H9 (cell line): ENCODE measurements around the gene NCOR1. TPM values are rescaled to one million over a fixed set of nuclear protein-coding genes. Genes with fewer than 3 reads are reported as not detected.

Experiments
- DNase-seq: peaks from one replicate; pipeline ENCODE4 v3.0.0-alpha.2; 2017
- H2AFZ ChIP-seq: one replicate; pipeline ENCODE4 v1.6.1; 2013; ENCODE audit warnings: mild to moderate bottlenecking, low read length, control low read depth, moderate library complexity
- H2AK5ac ChIP-seq: 2 replicates; pipeline ENCODE4 v1.6.1; 2013; ENCODE audit warnings: low read length, control low read depth, mixed read lengths; ENCODE audit not compliant: insufficient read length
- H2BK120ac ChIP-seq: one replicate; pipeline ENCODE4 v1.6.1; 2013; ENCODE audit warnings: low read depth, mild to moderate bottlenecking, low read length, control low read depth, inconsistent platforms; ENCODE audit not compliant: poor library complexity, severe bottlenecking
- H2BK12ac ChIP-seq: 2 replicates; pipeline ENCODE4 v1.6.1; 2013; ENCODE audit warnings: low read length, control low read depth, mixed read lengths, low read depth; ENCODE audit not compliant: insufficient read length
- H2BK15ac ChIP-seq: 2 replicates; pipeline ENCODE4 v1.6.1; 2013; ENCODE audit warnings: low read depth, low read length, control low read depth
- H2BK20ac ChIP-seq: one replicate; pipeline ENCODE4 v1.6.1; 2013; ENCODE audit warnings: low read depth, mild to moderate bottlenecking, low read length, control low read depth, inconsistent platforms; ENCODE audit not compliant: poor library complexity, severe bottlenecking
- H2BK5ac ChIP-seq: 2 replicates; pipeline ENCODE4 v1.6.1; 2013; ENCODE audit warnings: low read length, control low read depth, mixed read lengths; ENCODE audit not compliant: insufficient read length
- H3K14ac ChIP-seq: 2 replicates; pipeline ENCODE4 v1.6.1; 2013; ENCODE audit warnings: low read length, control low read depth; ENCODE audit not compliant: insufficient read depth
- H3K18ac ChIP-seq: 2 replicates; pipeline ENCODE4 v1.6.1; 2013; ENCODE audit warnings: low read depth, mild to moderate bottlenecking, mixed read lengths, low read length, control low read depth; ENCODE audit not compliant: insufficient read length
- H3K23ac ChIP-seq: 2 replicates; pipeline ENCODE4 v1.6.1; 2013; ENCODE audit warnings: low read length, control low read depth, mixed read lengths, low read depth; ENCODE audit not compliant: insufficient read length
- H3K23me2 ChIP-seq: 2 replicates; pipeline ENCODE4 v1.6.1; 2013; ENCODE audit warnings: low read depth, mild to moderate bottlenecking, mixed read lengths, low read length, control low read depth; ENCODE audit not compliant: insufficient read length, poor library complexity, severe bottlenecking
- H3K27ac ChIP-seq: 2 replicates; pipeline ENCODE4 v1.5.1; 2013; ENCODE audit warnings: low read length, control low read depth, mixed read lengths, low read depth; ENCODE audit not compliant: insufficient read length
- H3K27me3 ChIP-seq: 2 replicates; pipeline ENCODE4 v1.6.1; 2013; ENCODE audit warnings: low read length, control low read depth, inconsistent platforms; ENCODE audit not compliant: insufficient read depth
- H3K4ac ChIP-seq: 2 replicates; pipeline ENCODE4 v1.6.1; 2013; ENCODE audit warnings: low read depth, mild to moderate bottlenecking, control low read depth, inconsistent platforms, low read length, moderate library complexity
- H3K4me1 ChIP-seq: 2 replicates; pipeline ENCODE4 v1.6.1; 2013; ENCODE audit warnings: low read length, control low read depth, inconsistent platforms; ENCODE audit not compliant: insufficient read depth
- H3K4me2 ChIP-seq: 2 replicates; pipeline ENCODE4 v1.6.1; 2013; ENCODE audit warnings: low read length, control low read depth, mixed read lengths; ENCODE audit not compliant: insufficient read length, insufficient read depth
- H3K56ac ChIP-seq: 2 replicates; pipeline ENCODE4 v1.6.1; 2013; ENCODE audit warnings: low read depth, mild to moderate bottlenecking, mixed read lengths, low read length, control low read depth; ENCODE audit not compliant: insufficient read length
- H3K79me1 ChIP-seq: 2 replicates; pipeline ENCODE4 v1.6.1; 2013; ENCODE audit warnings: low read depth, mild to moderate bottlenecking, moderate library complexity, low read length, control low read depth, inconsistent platforms; ENCODE audit not compliant: insufficient read depth, poor library complexity, severe bottlenecking
- H3K79me2 ChIP-seq: 2 replicates; pipeline ENCODE4 v1.6.1; 2013; ENCODE audit warnings: low read length, control low read depth, inconsistent platforms; ENCODE audit not compliant: insufficient read depth
- H3K9ac ChIP-seq: 2 replicates; pipeline ENCODE4 v1.6.1; 2013; ENCODE audit warnings: low read length, control low read depth, mixed read lengths; ENCODE audit not compliant: insufficient read length; ENCODE audit errors: extremely low read depth
- H3K9me3 ChIP-seq: one replicate; pipeline ENCODE4 v1.6.1; 2013; ENCODE audit warnings: low read depth, low read length, inconsistent platforms; ENCODE audit not compliant: control insufficient read depth
- H3T11ph ChIP-seq: one replicate; pipeline ENCODE4 v1.6.1; 2013; ENCODE audit warnings: mild to moderate bottlenecking, low read length, control low read depth, inconsistent platforms
- H4K20me1 ChIP-seq: one replicate; pipeline ENCODE4 v1.6.1; 2013; ENCODE audit not compliant: control insufficient read depth, insufficient read length, insufficient read depth
- H4K5ac ChIP-seq: 2 replicates; pipeline ENCODE4 v1.6.1; 2013; ENCODE audit warnings: low read depth, mild to moderate bottlenecking, mixed read lengths, low read length, control low read depth; ENCODE audit not compliant: insufficient read length
- H4K8ac ChIP-seq: replicated peaks from 2 replicates; pipeline ENCODE4 v1.6.1; 2013; ENCODE audit warnings: low read length, control low read depth, mixed read lengths, low read depth; ENCODE audit not compliant: insufficient read length
- H4K91ac ChIP-seq: 2 replicates; pipeline ENCODE4 v1.6.1; 2013; ENCODE audit warnings: low read depth, mild to moderate bottlenecking, moderate library complexity, mixed read lengths, low read length, control low read depth; ENCODE audit not compliant: insufficient read length
- H3K27ac Mint-ChIP-seq, 3 experiments: 2 replicates in 2 of 3; 3 replicates in 1 of 3; pipeline ENCODE4 v1.8.0; 2020 to 2021; ENCODE audit warnings: mixed read lengths in 3 of 3, mild to moderate bottlenecking in 1 of 3, moderate library complexity in 1 of 3
- H3K27me3 Mint-ChIP-seq: 2 replicates; pipeline ENCODE4 v1.8.0; 2021; ENCODE audit warnings: low read depth, mild to moderate bottlenecking, moderate library complexity, mixed read lengths
- H3K36me3 Mint-ChIP-seq, 3 experiments: 2 replicates in 2 of 3; 3 replicates in 1 of 3; pipeline ENCODE4 v1.8.0; 2020 to 2021; ENCODE audit warnings: low read depth in 3 of 3, mixed read lengths in 3 of 3; ENCODE audit not compliant: insufficient read depth in 1 of 3
- H3K4me1 Mint-ChIP-seq, 2 experiments: 2 replicates each; pipeline ENCODE4 v1.8.0; 2020; ENCODE audit warnings: mixed read lengths in 2 of 2
- H3K4me3 Mint-ChIP-seq, 2 experiments: 2 replicates in 1 of 2; 3 replicates in 1 of 2; pipeline ENCODE4 v1.8.0; 2020 to 2021; ENCODE audit warnings: mild to moderate bottlenecking in 2 of 2, mixed read lengths in 2 of 2, moderate library complexity in 1 of 2
- H3K9me3 Mint-ChIP-seq, 2 experiments: 2 replicates in 1 of 2; 3 replicates in 1 of 2; pipeline ENCODE4 v1.8.0; 2020; ENCODE audit warnings: mild to moderate bottlenecking in 2 of 2, mixed read lengths in 2 of 2, moderate library complexity in 1 of 2
- CTCF ChIP-seq: fragments of 200-600 bp; sonication (generic); conservative IDR thresholded peaks from 3 replicates; pipeline ENCODE4 v1.8.0; 2021; ENCODE audit warnings: antibody characterized with exemption, mild to moderate bottlenecking
- WGBS: extraction: QIAGEN DNeasy Blood & Tissue Kit; methylation state at CpG from one replicate; pipeline ENCODE4 v1.1.7; 2013; ENCODE audit warnings: missing lambda C conversion rate, low lambda C conversion rate, mixed read lengths; ENCODE audit not compliant: insufficient read length; ENCODE audit errors: extremely low coverage; 5-methylcytosine and 5-hydroxymethylcytosine counted together
- total RNA-seq: library from RNA; stranded (reverse); gene quantifications from 2 replicates; pipeline ENCODE4 v1.2.1, GENCODE V29; 2021

The NCOR1 gene
- total RNA-seq, 1 experiment from 2014 or later: 119 TPM

DNA sequence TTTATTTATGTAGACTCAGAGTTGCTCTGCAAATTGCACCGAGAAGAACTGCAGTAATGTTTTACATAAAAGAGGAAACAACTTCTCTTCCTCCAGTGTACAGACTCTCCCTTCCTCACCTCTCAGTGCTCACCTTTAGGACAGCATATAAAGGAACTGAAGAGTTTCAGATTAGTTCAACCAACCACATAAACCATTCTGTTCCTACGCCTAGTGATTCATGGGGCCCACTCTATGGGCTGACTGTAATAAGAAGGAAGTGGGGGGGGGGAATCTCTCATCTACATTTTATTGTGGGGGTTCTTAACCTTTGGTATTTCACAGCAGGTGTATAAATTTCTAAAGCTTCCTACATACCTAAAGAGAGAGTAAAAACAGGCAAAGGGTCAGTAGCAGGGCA lies 234.1 kb downstream of the NCOR1 start:
- no peak overlapping the region for H3K14ac ChIP-seq
- no peak overlapping the region for H3K9ac ChIP-seq
- no peak overlapping the region for H2BK5ac ChIP-seq
- H2BK15ac ChIP-seq: no peak overlapping the region
- H4K91ac ChIP-seq: no peak overlapping the region
- DNase-seq: no peak
- peaks cover 7 to 12% of the 10 kb centered on the region in 2 experiments for H3K4me1 Mint-ChIP-seq
- H3K23ac ChIP-seq: no peak overlapping the region
- no peak overlapping the region for H2AFZ ChIP-seq
- H3K27ac Mint-ChIP-seq: 0 out of 7 replicates have a peak overlapping the region, but pooled peaks of 1 of the 3 experiments have one; percentile 64
- H3K23me2 ChIP-seq: no peaks in the 10 kb centered on the region
- H2BK120ac ChIP-seq: no peak overlapping the region
- H3K79me1 ChIP-seq: no peaks in the 10 kb centered on the region
- H3K4me2 ChIP-seq: no peak overlapping the region
- peaks cover 5% of the 10 kb centered on the region for H3K9me3 ChIP-seq
- no peak overlapping the region for H3T11ph ChIP-seq
- no peak overlapping the region for H2AK5ac ChIP-seq
- H3K9me3 Mint-ChIP-seq: peaks cover 6 to 8% of the 10 kb centered on the region in 2 experiments; a peak in 4 of 5 replicates
- no peak overlapping the region for H3K27ac ChIP-seq
- H3K79me2 ChIP-seq: no peaks in the 10 kb centered on the region
- H2BK12ac ChIP-seq: no peak overlapping the region
- H3K56ac ChIP-seq: no peak overlapping the region
- no peak overlapping the region for H4K8ac ChIP-seq
- no peaks in the 10 kb centered on the region for H4K20me1 ChIP-seq
- H3K27me3 ChIP-seq: no peaks in the 10 kb centered on the region
- no peak overlapping the region for H4K5ac ChIP-seq
- H3K4ac ChIP-seq: no peak overlapping the region
- H2BK20ac ChIP-seq: no peak overlapping the region
- no CpG with 5 or more reads among the region's 2 CpGs for WGBS
- no peak overlapping the region for H3K4me3 Mint-ChIP-seq
- H3K27me3 Mint-ChIP-seq: no peaks in the 10 kb centered on the region
- peaks cover 39 to 74% (median 73%) of the 10 kb centered on the region in 3 experiments for H3K36me3 Mint-ChIP-seq
- H3K4me1 ChIP-seq: no peaks in the 10 kb centered on the region; the same call in 1 of the 2 replicates
- H3K18ac ChIP-seq: no peak overlapping the region
- TF ChIP-seq CTCF: no peak

Other genes starting within 250 kb of the NCOR1 start
- 35.8 and 37.8 TPM in 2 replicates for gene ZSWIM7, start 215.8 kb downstream of the NCOR1 start, total RNA-seq
- 59.5 and 64.3 TPM in 2 replicates for gene TTC19, start 215.7 kb downstream of the NCOR1 start, total RNA-seq
- 21.6 and 24.3 TPM in 2 replicates for gene PIGL, start 1.7 kb upstream of the NCOR1 start, total RNA-seq
- 196 and 200 TPM in 2 replicates for gene CENPV, start 137.9 kb upstream of the NCOR1 start, total RNA-seq
- gene UBB, start 165.6 kb upstream of the NCOR1 start, total RNA-seq: 1,609 and 1,663 TPM in 2 replicates
- 1.0 and 1.1 TPM in 2 replicates for gene TRPV2, start 200.0 kb upstream of the NCOR1 start, total RNA-seq